ENCODE measurements around the gene STAC. TPM values are rescaled to one million over a fixed set of nuclear protein-coding genes. Genes with fewer than 3 reads are reported as not detected.
A peak's percentile ranks its signal among the peaks of the same experiment; 100 is the strongest.

Gene STAC
- total and polyA plus RNA-seq, 12 donors: 1.3 to 12.0 (median 3.4) TPM

DNA sequence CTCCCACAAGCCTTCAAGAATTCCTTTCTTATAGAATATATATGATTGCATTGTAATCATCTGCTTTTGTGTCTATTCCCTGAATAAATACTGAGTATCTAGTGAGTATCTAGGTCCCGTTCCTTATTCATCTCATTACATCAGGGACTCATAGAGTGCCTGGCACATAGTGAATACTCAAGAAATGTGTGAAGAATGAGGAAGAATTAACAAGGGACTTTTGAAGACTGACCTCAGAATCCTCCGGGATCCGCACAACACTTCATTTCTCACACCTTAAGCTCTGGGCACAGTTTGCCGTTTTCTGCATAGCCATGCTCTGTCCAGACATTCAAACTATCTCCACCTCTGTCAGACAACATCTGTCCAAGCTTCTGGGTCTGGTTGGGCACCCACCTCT is 108.8 kb downstream of the STAC start:
- intact Hi-C loops (cut with DNase I): no loop called here
- peaks cover 3% of the 10 kb centered on the region for H3K27me3 ChIP-seq
- TF ChIP-seq POLR2A (IDR thresholded peaks at IDR 0.05): no peak
- TF ChIP-seq, protein P1, sequence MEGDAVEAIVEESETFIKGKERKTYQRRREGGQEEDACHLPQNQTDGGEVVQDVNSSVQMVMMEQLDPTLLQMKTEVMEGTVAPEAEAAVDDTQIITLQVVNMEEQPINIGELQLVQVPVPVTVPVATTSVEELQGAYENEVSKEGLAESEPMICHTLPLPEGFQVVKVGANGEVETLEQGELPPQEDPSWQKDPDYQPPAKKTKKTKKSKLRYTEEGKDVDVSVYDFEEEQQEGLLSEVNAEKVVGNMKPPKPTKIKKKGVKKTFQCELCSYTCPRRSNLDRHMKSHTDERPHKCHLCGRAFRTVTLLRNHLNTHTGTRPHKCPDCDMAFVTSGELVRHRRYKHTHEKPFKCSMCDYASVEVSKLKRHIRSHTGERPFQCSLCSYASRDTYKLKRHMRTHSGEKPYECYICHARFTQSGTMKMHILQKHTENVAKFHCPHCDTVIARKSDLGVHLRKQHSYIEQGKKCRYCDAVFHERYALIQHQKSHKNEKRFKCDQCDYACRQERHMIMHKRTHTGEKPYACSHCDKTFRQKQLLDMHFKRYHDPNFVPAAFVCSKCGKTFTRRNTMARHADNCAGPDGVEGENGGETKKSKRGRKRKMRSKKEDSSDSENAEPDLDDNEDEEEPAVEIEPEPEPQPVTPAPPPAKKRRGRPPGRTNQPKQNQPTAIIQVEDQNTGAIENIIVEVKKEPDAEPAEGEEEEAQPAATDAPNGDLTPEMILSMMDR (IDR thresholded peaks at IDR 0.05): no peak
- no peak for DNase-seq
- H3K4me3 ChIP-seq: no peak overlapping the region
- 84 to 96% (median 92%) methylated on average over 4 of the region's 4 CpGs for WGBS, 4 donors
- H3K27ac ChIP-seq: no peak overlapping the region
- no peaks in the 10 kb centered on the region for H3K36me3 ChIP-seq (replicated peaks in 1 of 2)
- H3K4me1 ChIP-seq (replicated peaks in 1 of 2): no peaks in the 10 kb centered on the region
- H3K9me3 ChIP-seq (replicated peaks in 1 of 3): no peaks in the 10 kb centered on the region

DNA sequence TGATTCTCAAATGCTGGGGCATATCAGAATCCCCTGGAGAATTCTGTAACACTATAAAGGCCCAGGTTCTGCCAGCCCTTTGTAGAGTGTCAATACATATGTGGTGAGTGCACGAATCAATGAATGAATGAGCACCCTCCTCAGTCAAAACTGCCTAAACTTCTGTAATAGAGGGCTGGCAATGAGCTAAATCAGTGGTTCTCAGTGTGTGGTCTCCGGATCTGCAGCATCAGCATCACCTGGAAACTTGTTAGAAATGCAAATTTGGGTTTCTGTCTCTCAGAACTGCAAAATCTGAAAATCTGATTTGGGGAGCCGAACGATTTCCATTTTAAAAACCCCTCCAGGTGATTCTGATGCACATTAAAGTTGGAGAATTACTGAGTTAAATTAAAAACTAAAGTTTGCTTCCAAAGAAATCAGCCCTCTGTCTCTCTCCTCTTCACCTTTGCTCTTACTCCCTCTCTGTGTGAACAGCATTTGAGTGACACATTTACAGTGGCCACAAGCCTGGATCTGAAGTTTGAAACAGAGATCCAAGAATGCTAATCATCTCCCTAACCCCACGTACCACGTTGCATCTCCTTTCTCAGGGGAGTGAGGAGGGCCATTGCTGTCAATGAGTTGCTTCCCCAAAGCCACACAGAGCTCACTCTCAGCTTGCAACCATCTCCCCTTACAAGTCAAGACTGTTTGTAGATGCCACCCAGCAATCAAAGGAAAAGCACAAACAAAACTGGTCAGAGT is 109.5 kb downstream of the STAC start:
- WGBS, 4 donors: 84 to 87% (median 84%) methylated on average over 6 of the region's 6 CpGs
- Histone ChIP-seq H3K4me1 (replicated peaks in 1 of 2) (no peaks in the 10 kb centered on the region), H3K27me3 (peaks cover 3% of the 10 kb centered on the region), H3K4me3 (no peak overlapping the region), H3K36me3 (replicated peaks in 1 of 2) (no peaks in the 10 kb centered on the region), H3K9me3 (replicated peaks in 1 of 3) (no peaks in the 10 kb centered on the region), H3K27ac (no peak overlapping the region)
- intact Hi-C loops (cut with DNase I): no loop called here
- TF ChIP-seq, protein P1 (IDR thresholded peaks at IDR 0.05): no peak
- TF ChIP-seq POLR2A (IDR thresholded peaks at IDR 0.05): no peak
- no peak for DNase-seq

DNA sequence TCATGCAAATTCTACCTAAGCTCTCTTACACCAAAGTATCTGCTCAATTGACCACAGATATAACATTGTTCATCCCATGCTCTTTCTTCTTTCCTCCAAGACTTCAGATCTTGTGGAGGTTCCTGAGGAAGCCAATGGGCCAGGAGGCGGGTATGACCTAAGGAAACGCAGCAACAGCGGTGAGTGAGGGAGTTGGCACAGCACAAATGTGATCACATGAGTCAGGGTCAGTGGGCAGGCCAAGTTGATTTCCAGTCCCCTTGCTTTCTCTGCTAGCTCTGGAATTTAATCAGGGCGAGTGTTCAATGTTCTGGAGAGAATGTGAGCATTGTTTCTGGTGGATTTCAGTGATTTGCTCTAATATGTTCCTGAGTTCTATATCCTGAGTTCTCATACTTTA is 112.7 kb downstream of the STAC start:
- TF ChIP-seq, protein P1 (IDR thresholded peaks at IDR 0.05): no peak
- no peak for TF ChIP-seq POLR2A (IDR thresholded peaks at IDR 0.05)
- no peaks in the 10 kb centered on the region for H3K9me3 ChIP-seq (replicated peaks in 1 of 3)
- H3K36me3 ChIP-seq (replicated peaks in 1 of 2): no peaks in the 10 kb centered on the region
- intact Hi-C loops (cut with DNase I): no loop called here
- DNase-seq: no peak
- H3K4me1 ChIP-seq (replicated peaks in 1 of 2): peaks cover 0 to 5% of the 10 kb centered on the region in 2 donors
- WGBS, 4 donors: 89 to 98% (median 93%) methylated on average over 4 of the region's 4 CpGs
- H3K27ac ChIP-seq: no peak overlapping the region
- no peak overlapping the region for H3K4me3 ChIP-seq
- H3K27me3 ChIP-seq: peaks cover 3% of the 10 kb centered on the region

DNA sequence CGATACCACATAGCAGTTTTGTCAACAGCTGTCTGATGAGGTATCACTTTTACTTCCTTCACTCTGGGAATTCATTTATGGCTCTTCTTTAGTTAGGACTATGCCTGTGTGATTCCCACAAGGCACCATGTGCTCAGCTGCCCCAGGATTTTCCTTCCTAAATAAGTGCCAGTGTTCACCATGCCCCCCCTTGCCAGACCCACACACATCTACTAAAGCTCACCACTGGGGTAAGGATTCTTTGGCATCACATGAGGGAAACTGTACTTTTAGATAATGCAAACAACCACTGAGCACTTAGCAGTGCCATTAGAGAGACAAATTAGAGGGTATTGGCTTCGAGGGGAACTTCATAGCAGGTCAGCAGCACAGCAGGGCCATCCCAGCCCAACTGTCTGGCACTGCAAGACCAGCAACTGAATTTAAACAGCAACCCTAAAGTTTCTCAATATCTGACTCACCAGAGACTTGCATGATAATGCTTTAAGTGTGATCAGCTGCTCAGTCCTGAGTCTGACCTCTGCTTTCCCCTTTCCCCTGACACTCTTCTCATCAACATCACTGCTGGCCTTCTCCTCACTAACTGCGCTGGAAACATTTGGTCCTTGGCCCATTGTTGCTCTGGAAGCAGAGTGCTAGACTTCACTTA is 114.3 kb downstream of the STAC start:
- Histone ChIP-seq H3K4me1 (replicated peaks in 1 of 2) (peaks cover 0 to 5% of the 10 kb centered on the region in 2 donors), H3K27ac (no peak overlapping the region), H3K9me3 (replicated peaks in 1 of 3) (no peaks in the 10 kb centered on the region), H3K36me3 (replicated peaks in 1 of 2) (no peaks in the 10 kb centered on the region), H3K27me3 (no peaks in the 10 kb centered on the region), H3K4me3 (no peak overlapping the region)
- WGBS, 4 donors: 72 to 87% (median 74%) methylated on average over 3 of the region's 3 CpGs
- TF ChIP-seq, protein P1 (IDR thresholded peaks at IDR 0.05): no peak
- TF ChIP-seq POLR2A (IDR thresholded peaks at IDR 0.05): no peak
- intact Hi-C loops (cut with DNase I): no loop called here
- peak in 3 of 7 donors; percentile 11 to 32 (median 13) for DNase-seq
